ENCODE measurements around the gene TBXT. TPM values are rescaled to one million over a fixed set of nuclear protein-coding genes. Genes with fewer than 3 reads are reported as not detected.

TBXT gene
- total RNA-seq, 1 experiment from 2014 or later = not detected

DNA sequence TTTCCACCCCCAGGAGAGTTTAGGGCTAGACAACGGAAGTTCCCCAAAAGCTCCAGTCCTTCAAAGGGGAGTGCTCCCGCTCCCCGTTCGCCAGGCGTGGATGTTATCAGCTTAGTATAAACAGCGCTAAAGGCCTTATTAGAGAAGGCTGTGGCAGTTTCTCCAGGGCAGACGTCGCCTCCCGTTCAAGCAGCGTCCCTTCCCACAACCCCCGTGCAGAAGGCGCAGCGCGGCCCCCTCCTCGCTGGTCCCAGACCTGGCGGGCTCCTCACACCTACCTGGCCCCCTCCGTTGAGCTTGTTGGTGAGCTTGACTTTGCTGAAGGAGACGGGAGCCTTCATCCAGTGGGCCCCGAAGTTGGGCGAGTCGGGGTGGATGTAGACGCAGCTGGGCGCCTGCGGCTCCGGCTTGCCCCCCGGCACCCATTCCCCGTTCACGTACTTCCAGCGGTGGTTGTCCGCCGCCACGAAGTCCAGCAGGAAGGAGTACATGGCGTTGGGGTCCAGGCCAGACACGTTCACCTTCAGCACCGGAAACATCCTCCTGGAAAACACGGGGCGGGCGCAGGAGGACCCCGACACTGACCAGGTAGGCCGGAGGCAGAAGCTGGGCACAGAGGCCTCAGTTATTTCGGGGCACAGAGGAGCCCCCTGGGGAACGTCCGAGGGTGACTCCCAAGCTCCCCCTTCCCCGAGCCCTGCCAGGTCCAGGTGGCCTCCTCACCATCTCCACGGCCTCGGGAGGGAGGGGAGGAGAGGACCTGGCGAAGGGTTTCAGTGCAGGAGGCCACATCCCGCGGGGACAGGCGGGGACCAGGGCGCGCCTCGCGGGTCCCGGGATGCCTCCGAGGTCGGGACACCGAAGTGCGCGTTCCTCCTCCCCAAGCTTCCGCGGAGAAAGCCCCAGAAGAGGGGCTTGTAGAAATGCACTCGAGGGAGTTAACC lies 1.1 kb downstream of the TBXT start:
- H3K27me3 Mint-ChIP-seq (ENCODE audit: insufficient read depth, unreplicated experiment) = peaks cover 33% of the 10 kb centered on the region
- TF ChIP-seq CTCF (IDR thresholded peaks at IDR 0.05; ENCODE audit: unreplicated experiment) = no peak
- no peak overlapping the region for H3K27ac Mint-ChIP-seq (ENCODE audit: low read depth, unreplicated experiment)
- H3K4me3 Mint-ChIP-seq (ENCODE audit: unreplicated experiment) = no peak overlapping the region
- intact Hi-C loops (cut with micrococcal nuclease) = no loop called here
- BruUV-seq (replicated peaks) = no TSS peak
- CTCF ChIA-PET = interaction anchor here (0.5 kb wide), 1 partner anchor 139 kb away, joined by 4 read pairs; no protein-coding TSS in a partner anchor
- no peak for DNase-seq (ENCODE audit: unreplicated experiment)
- POLR2A ChIA-PET = no interaction called here
- H3K9me3 Mint-ChIP-seq (ENCODE audit: unreplicated experiment) = no peaks in the 10 kb centered on the region
- H3K36me3 Mint-ChIP-seq (ENCODE audit: insufficient read depth, unreplicated experiment) = no peaks in the 10 kb centered on the region
- no peaks in the 10 kb centered on the region for H3K4me1 Mint-ChIP-seq (ENCODE audit: insufficient read depth, unreplicated experiment)

DNA sequence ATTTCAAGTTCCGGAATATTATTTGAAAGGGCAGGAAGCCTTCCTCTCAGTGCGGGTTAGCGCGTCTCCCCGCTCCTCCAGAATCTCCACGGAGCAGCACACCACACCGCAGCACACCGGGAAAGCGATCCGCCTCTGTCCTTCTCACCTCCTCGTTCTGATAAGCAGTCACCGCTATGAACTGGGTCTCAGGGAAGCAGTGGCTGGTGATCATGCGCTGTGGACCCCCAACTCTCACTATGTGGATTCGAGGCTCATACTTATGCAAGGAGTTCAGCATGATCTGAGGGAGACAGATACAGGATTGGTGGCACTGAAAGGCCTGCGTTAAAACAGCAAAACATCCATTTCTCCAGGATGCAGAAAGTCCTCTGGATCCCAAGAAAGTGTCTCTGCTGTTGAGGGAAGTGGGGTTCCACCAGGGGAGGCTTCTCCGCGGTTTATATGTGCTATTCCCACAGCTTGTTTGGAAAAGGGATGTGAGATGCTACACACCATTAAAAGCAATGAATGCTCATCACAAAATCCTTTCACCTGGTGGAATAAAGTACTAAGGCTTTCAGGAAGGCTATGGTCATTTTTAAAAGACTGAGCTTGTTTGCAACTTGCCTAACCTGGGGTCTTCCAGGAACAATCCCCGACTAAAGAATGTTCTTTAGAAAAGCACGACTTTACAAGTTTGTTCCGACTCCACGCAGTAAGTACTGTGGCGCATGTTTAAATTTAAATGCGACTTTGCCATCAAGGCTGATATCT lies 1.9 kb downstream of the TBXT start:
- Mint-ChIP-seq H3K27ac (ENCODE audit: low read depth, unreplicated experiment) (no peak overlapping the region), H3K4me3 (ENCODE audit: unreplicated experiment) (no peak overlapping the region), H3K27me3 (ENCODE audit: insufficient read depth, unreplicated experiment) (peaks cover 33% of the 10 kb centered on the region), H3K4me1 (ENCODE audit: insufficient read depth, unreplicated experiment) (no peaks in the 10 kb centered on the region), H3K36me3 (ENCODE audit: insufficient read depth, unreplicated experiment) (no peaks in the 10 kb centered on the region), H3K9me3 (ENCODE audit: unreplicated experiment) (no peaks in the 10 kb centered on the region)
- DNase-seq (ENCODE audit: unreplicated experiment) = no peak
- POLR2A ChIA-PET = no interaction called here
- intact Hi-C loops (cut with micrococcal nuclease) = no loop called here
- TF ChIP-seq CTCF (IDR thresholded peaks at IDR 0.05; ENCODE audit: unreplicated experiment) = no peak
- no TSS peak for BruUV-seq (replicated peaks)
- CTCF ChIA-PET = no interaction called here

DNA sequence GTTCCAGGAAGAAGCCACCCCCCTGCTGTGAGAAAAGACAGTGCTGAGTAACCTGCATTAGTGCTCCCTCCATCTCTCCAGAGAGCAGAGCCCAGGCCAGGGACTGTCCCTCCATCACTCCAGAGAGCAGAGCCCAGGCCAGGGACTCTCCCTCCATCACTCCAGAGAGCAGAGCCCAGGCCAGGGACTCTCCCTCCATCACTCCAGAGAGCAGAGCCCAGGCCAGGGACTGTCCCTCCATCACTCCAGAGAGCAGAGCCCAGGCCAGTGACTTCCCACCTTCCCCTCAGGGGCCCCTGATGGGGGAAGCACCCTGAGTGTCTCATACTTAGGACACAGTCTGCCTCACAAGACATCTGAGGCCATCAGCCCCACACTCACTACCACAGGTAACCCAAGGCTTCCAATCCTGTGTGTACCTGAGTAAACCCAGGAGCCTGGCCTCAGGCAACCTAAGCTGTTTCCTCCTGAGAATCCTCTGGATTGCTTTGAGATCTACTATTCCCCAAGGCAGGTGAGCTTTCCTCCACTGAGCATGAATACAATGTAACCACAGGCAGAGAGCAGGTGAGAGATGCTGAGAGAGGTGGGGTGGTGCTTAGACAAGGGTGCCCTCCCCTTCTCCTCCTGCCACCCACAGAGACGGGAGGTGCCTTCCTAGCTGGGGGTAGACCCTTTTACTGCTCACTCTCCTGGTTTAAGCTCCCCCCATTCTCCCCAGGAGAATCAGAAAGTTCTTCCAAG lies 4.9 kb downstream of the TBXT start:
- H3K4me3 Mint-ChIP-seq (ENCODE audit: unreplicated experiment) = no peak overlapping the region
- DNase-seq (ENCODE audit: unreplicated experiment) = no peak
- H3K4me1 Mint-ChIP-seq (ENCODE audit: insufficient read depth, unreplicated experiment) = no peaks in the 10 kb centered on the region
- no TSS peak for BruUV-seq (replicated peaks)
- no peak overlapping the region for H3K27ac Mint-ChIP-seq (ENCODE audit: low read depth, unreplicated experiment)
- H3K27me3 Mint-ChIP-seq (ENCODE audit: insufficient read depth, unreplicated experiment) = peaks cover 33% of the 10 kb centered on the region
- intact Hi-C loops (cut with micrococcal nuclease) = no loop called here
- ChIA-PET CTCF (interaction anchor here (0.6 kb wide), 1 partner anchor 55 kb away, joined by 5 read pairs; no protein-coding TSS in a partner anchor), POLR2A (no interaction called here)
- no peak for TF ChIP-seq CTCF (IDR thresholded peaks at IDR 0.05; ENCODE audit: unreplicated experiment)
- H3K9me3 Mint-ChIP-seq (ENCODE audit: unreplicated experiment) = no peaks in the 10 kb centered on the region
- H3K36me3 Mint-ChIP-seq (ENCODE audit: insufficient read depth, unreplicated experiment) = no peaks in the 10 kb centered on the region

All from MCF 10A (cell line).